Neural cell (in vitro differentiated cells): ENCODE data around the gene NOP9. TPM values are rescaled to one million over a fixed set of nuclear protein-coding genes. Genes with fewer than 3 reads are reported as not detected.

Source experiments
- H2AFZ ChIP-seq: fragments of 200-600, 300-800 bp; sonication (generic), shearing (Covaris generic); 2 replicates; pipeline ENCODE4 v1.6.0; 2014; ENCODE audit warnings: low read depth, mild to moderate bottlenecking, antibody characterized with exemption, low read length, moderate library complexity
- H3F3A ChIP-seq: fragments of 200-600 bp; shearing (Covaris generic); 2 replicates; pipeline ENCODE4 v1.6.1; 2016; ENCODE audit warnings: mild to moderate bottlenecking, moderate library complexity, mixed read lengths, antibody characterized with exemption, low read length; ENCODE audit not compliant: insufficient read depth, poor library complexity, severe bottlenecking
- H3K27ac ChIP-seq: fragments of 200-600, 300-800 bp; sonication (generic), shearing (Covaris generic); 2 replicates; pipeline ENCODE4 v1.5.1; 2014; ENCODE audit warnings: mild to moderate bottlenecking, low read length, moderate library complexity
- H3K27me3 ChIP-seq: fragments of 300-800, 200-600 bp; sonication (generic), shearing (Covaris generic); 2 replicates; pipeline ENCODE4 v1.6.0; 2014; ENCODE audit warnings: mild to moderate bottlenecking, low read depth, low read length, moderate library complexity; ENCODE audit not compliant: insufficient read depth
- H3K36me3 ChIP-seq: fragments of 300-800, 200-600 bp; sonication (generic), shearing (Covaris generic); 2 replicates; pipeline ENCODE4 v1.5.1; 2014; ENCODE audit warnings: mild to moderate bottlenecking, antibody characterized with exemption, low read length, moderate library complexity; ENCODE audit not compliant: insufficient read depth
- H3K4me2 ChIP-seq: fragments of 300-800, 200-600 bp; sonication (generic), shearing (Covaris generic); 2 replicates; pipeline ENCODE4 v1.6.0; 2014; ENCODE audit warnings: mild to moderate bottlenecking, low read length
- H3K4me3 ChIP-seq: fragments of 300-800, 200-600 bp; sonication (generic), shearing (Covaris generic); 2 replicates; pipeline ENCODE4 v1.5.1; 2014; ENCODE audit warnings: mild to moderate bottlenecking, low read length, moderate library complexity
- H3K79me2 ChIP-seq: fragments of 200-600 bp; shearing (Covaris generic); replicated peaks from 2 replicates; pipeline ENCODE4 v1.6.0; 2014; ENCODE audit warnings: mild to moderate bottlenecking, low read length, moderate library complexity; ENCODE audit not compliant: insufficient read depth
- H3K9ac ChIP-seq: fragments of 300-800, 200-600 bp; sonication (generic), shearing (Covaris generic); 2 replicates; pipeline ENCODE4 v1.6.1; 2016; ENCODE audit warnings: mild to moderate bottlenecking, low read length, mixed read lengths
- H3K9me2 ChIP-seq: fragments of 200-600 bp; shearing (Covaris generic); 2 replicates; pipeline ENCODE4 v1.6.1; 2016; ENCODE audit warnings: mild to moderate bottlenecking, low read length, mixed read lengths; ENCODE audit not compliant: insufficient read depth
- H3K9me3 ChIP-seq: fragments of 200-600, 300-800 bp; sonication (generic), shearing (Covaris generic); 2 replicates; pipeline ENCODE4 v1.6.1; 2016; ENCODE audit warnings: mild to moderate bottlenecking, mixed run types, low read length, moderate library complexity, mixed read lengths
- H4K20me1 ChIP-seq: fragments of 200-600 bp; shearing (Covaris generic); 2 replicates; pipeline ENCODE4 v1.6.1; 2016; ENCODE audit warnings: mild to moderate bottlenecking, mixed run types; ENCODE audit not compliant: insufficient read depth
- CTCF ChIP-seq: fragments of 450-650 bp; IDR thresholded peaks from 2 replicates; pipeline ENCODE4 v1.5.1; 2014; ENCODE audit warnings: antibody characterized with exemption, mild to moderate bottlenecking, moderate library complexity; ENCODE audit not compliant: poor library complexity, severe bottlenecking
- EP300 ChIP-seq: fragments of 450-650 bp; conservative IDR thresholded peaks from 2 replicates; pipeline ENCODE4 v1.6.1; 2014; ENCODE audit warnings: antibody characterized with exemption, mild to moderate bottlenecking, moderate library complexity; ENCODE audit not compliant: poor library complexity, severe bottlenecking
- EZH2 ChIP-seq: fragments of 200-600, 300-800 bp; shearing (Covaris generic), sonication (generic); IDR thresholded peaks from 2 replicates; pipeline ENCODE4 v1.6.1; 2014; ENCODE audit warnings: antibody characterized with exemption, low read length, borderline replicate concordance, mild to moderate bottlenecking; ENCODE audit not compliant: insufficient read depth, poor library complexity, severe bottlenecking
- MXI1 ChIP-seq: fragments of 450-650 bp; conservative IDR thresholded peaks from 2 replicates; pipeline ENCODE4 v1.6.1; 2014; ENCODE audit warnings: antibody characterized with exemption, mild to moderate bottlenecking; ENCODE audit not compliant: poor library complexity, severe bottlenecking
- POLR2AphosphoS5 ChIP-seq: IDR thresholded peaks from 2 replicates; pipeline ENCODE4 v1.6.1; 2012
- RAD21 ChIP-seq: fragments of 450-650 bp; conservative IDR thresholded peaks from 2 replicates; pipeline ENCODE4 v1.6.1; 2014; ENCODE audit warnings: antibody characterized with exemption, mild to moderate bottlenecking, moderate library complexity
- REST ChIP-seq: IDR thresholded peaks from 2 replicates; pipeline ENCODE4 v1.6.1; 2012; ENCODE audit warnings: borderline replicate concordance
- SMC3 ChIP-seq: fragments of 450-650 bp; conservative IDR thresholded peaks from 2 replicates; pipeline ENCODE4 v1.6.1; 2014; ENCODE audit warnings: antibody characterized with exemption, mild to moderate bottlenecking, moderate library complexity; ENCODE audit not compliant: poor library complexity
- TAF1 ChIP-seq: IDR thresholded peaks from 2 replicates; pipeline ENCODE4 v1.6.1; 2012; ENCODE audit warnings: low read depth
- polyA plus RNA-seq: library from polyadenylated mRNA; depleted of rRNA; stranded (reverse); fragments of >200 nt; gene quantifications from 2 replicates; pipeline ENCODE4 v1.2.3, GENCODE V29; 2014

Gene NOP9
- polyA plus RNA-seq, 1 donor from 2014 or later: 13.0 TPM

- Histone ChIP-seq H3F3A (no peaks in the 10 kb centered on the region), H3K27me3 (peaks cover 39% of the 10 kb centered on the region)
- TF ChIP-seq REST (no peak), MXI1 (no peak), POLR2AphosphoS5 (no peak), TAF1 (no peak), EP300 (no peak), CTCF (no peak), RAD21 (no peak), EZH2 (no peak), SMC3 (no peak)
These were observed 43.2 kb downstream of the NOP9 start for GRCh38 chr14:24342889-24343288.

GRCh38 chr14:24343795-24344660 lies 44.4 kb downstream of the NOP9 start:
- TF ChIP-seq REST (no peak), EP300 (no peak), EZH2 (no peak), MXI1 (no peak), POLR2AphosphoS5 (no peak), SMC3 (no peak), RAD21 (no peak), TAF1 (no peak), CTCF (no peak)
- no peaks in the 10 kb centered on the region for H4K20me1 ChIP-seq
- H3K9ac ChIP-seq: no peak overlapping the region
- H2AFZ ChIP-seq: no peak overlapping the region
- no peaks in the 10 kb centered on the region for H3K9me2 ChIP-seq
- no peaks in the 10 kb centered on the region for H3K36me3 ChIP-seq
- H3K4me3 ChIP-seq: no peak overlapping the region
- no peaks in the 10 kb centered on the region for H3F3A ChIP-seq
- H3K27me3 ChIP-seq: peaks cover 27% of the 10 kb centered on the region
- H3K79me2 ChIP-seq: no peaks in the 10 kb centered on the region
- no peak overlapping the region for H3K4me2 ChIP-seq
- no peaks in the 10 kb centered on the region for H3K9me3 ChIP-seq
- H3K27ac ChIP-seq: no peak overlapping the region

More at GRCh38 chr14:24342889-24343288, 43.2 kb downstream of the NOP9 start:
- no peak overlapping the region for H3K4me2 ChIP-seq
- no peaks in the 10 kb centered on the region for H4K20me1 ChIP-seq
- H3K9me2 ChIP-seq: no peaks in the 10 kb centered on the region
- H3K79me2 ChIP-seq: no peaks in the 10 kb centered on the region
- no peak overlapping the region for H3K27ac ChIP-seq
- H3K9ac ChIP-seq: no peak overlapping the region
- H3K36me3 ChIP-seq: no peaks in the 10 kb centered on the region
- no peak overlapping the region for H2AFZ ChIP-seq
- H3K9me3 ChIP-seq: no peaks in the 10 kb centered on the region
- H3K4me3 ChIP-seq: no peak overlapping the region
